DOHH2 (cell line): ENCODE data around the gene ISLR.

Experiments
- H3F3A ChIP-seq: fragments of 200-600 bp; sonication (generic), shearing (Covaris generic); 2 replicates; pipeline ENCODE4 v1.6.0; 2016; ENCODE audit warnings: antibody characterized with exemption, mild to moderate bottlenecking; ENCODE audit not compliant: control insufficient read depth, insufficient read depth
- H3K27ac ChIP-seq: fragments of 200-600 bp; sonication (generic); 2 replicates; pipeline ENCODE4 v1.5.1; 2014; ENCODE audit warnings: low read depth, mild to moderate bottlenecking, low read length, moderate library complexity
- H3K27me3 ChIP-seq: fragments of 200-600 bp; sonication (generic); 2 replicates; pipeline ENCODE4 v1.6.1; 2014; ENCODE audit warnings: mild to moderate bottlenecking, low read length, mixed read lengths; ENCODE audit not compliant: control insufficient read depth
- H3K36me3 ChIP-seq: fragments of 200-600 bp; sonication (generic); 2 replicates; pipeline ENCODE4 v1.6.1; 2014; ENCODE audit warnings: mild to moderate bottlenecking, low read length, moderate library complexity, mixed read lengths; ENCODE audit not compliant: control insufficient read depth
- H3K4me1 ChIP-seq: fragments of 200-600 bp; sonication (generic); 2 replicates; pipeline ENCODE4 v1.6.1; 2014; ENCODE audit warnings: mild to moderate bottlenecking, low read length, mixed read lengths; ENCODE audit not compliant: control insufficient read depth
- H3K4me2 ChIP-seq: fragments of 200-600 bp; sonication (generic); 2 replicates; pipeline ENCODE4 v1.6.0; 2014; ENCODE audit warnings: mild to moderate bottlenecking, low read length, moderate library complexity
- H3K4me3 ChIP-seq: fragments of 200-600 bp; sonication (generic); 2 replicates; pipeline ENCODE4 v1.5.1; 2014; ENCODE audit warnings: mild to moderate bottlenecking, low read length, mixed read lengths
- H3K79me2 ChIP-seq: fragments of 200-600 bp; sonication (generic); 2 replicates; pipeline ENCODE4 v1.6.1; 2014; ENCODE audit warnings: mild to moderate bottlenecking, low read length, mixed read lengths; ENCODE audit not compliant: control insufficient read depth
- H3K9me2 ChIP-seq: fragments of 200-600 bp; sonication (generic); replicated peaks from 2 replicates; pipeline ENCODE4 v1.6.1; 2014; ENCODE audit warnings: mild to moderate bottlenecking, low read length, mixed read lengths; ENCODE audit not compliant: control insufficient read depth
- H3K9me3 ChIP-seq: fragments of 200-600 bp; sonication (generic); 2 replicates; pipeline ENCODE4 v1.6.1; 2014; ENCODE audit warnings: antibody characterized with exemption, low read length, mixed read lengths; ENCODE audit not compliant: control insufficient read depth, insufficient read depth
- H4K20me1 ChIP-seq: fragments of 200-600 bp; sonication (generic); 2 replicates; pipeline ENCODE4 v1.6.0; 2014; ENCODE audit warnings: low read depth, mild to moderate bottlenecking, antibody characterized with exemption, low read length, moderate library complexity; ENCODE audit not compliant: control insufficient read depth, insufficient read depth
- CTCF ChIP-seq: fragments of 200-600 bp; sonication (generic); IDR thresholded peaks from one replicate; pipeline ENCODE4 v1.5.1; 2014; ENCODE audit warnings: antibody characterized with exemption, mild to moderate bottlenecking, low read depth, low read length; ENCODE audit not compliant: poor library complexity, severe bottlenecking
- EZH2phosphoT487 ChIP-seq: fragments of 200-600 bp; sonication (generic); IDR thresholded peaks from 2 replicates; pipeline ENCODE4 v1.6.1; 2017; ENCODE audit warnings: borderline replicate concordance, mild to moderate bottlenecking, antibody characterized with exemption, low read length, moderate library complexity, mixed read lengths

Gene ISLR

GRCh38 chr15:74129586-74130154 lies 43.8 kb upstream of the ISLR start:
- Histone ChIP-seq H3K36me3 (no peaks in the 10 kb centered on the region), H3K27me3 (peaks cover 18% of the 10 kb centered on the region), H4K20me1 (no peaks in the 10 kb centered on the region; the same call in 1 of the 2 replicates), H3K4me2 (no peak overlapping the region), H3K9me3 (no peaks in the 10 kb centered on the region), H3K27ac (no peak overlapping the region), H3F3A (no peaks in the 10 kb centered on the region), H3K9me2 (no peaks in the 10 kb centered on the region), H3K4me3 (no peak overlapping the region), H3K79me2 (no peaks in the 10 kb centered on the region), H3K4me1 (no peaks in the 10 kb centered on the region)
- no peak for TF ChIP-seq EZH2phosphoT487
- no peak for TF ChIP-seq CTCF

- no peak within 1 kb of the TSS for H3K4me3 ChIP-seq
- H3K79me2 ChIP-seq = no peaks in the 10 kb centered on the region
- no peaks in the 10 kb centered on the region for H3F3A ChIP-seq
- H3K4me1 ChIP-seq = no peaks in the 10 kb centered on the region
- no peaks in the 10 kb centered on the region for H3K9me2 ChIP-seq
- H3K36me3 ChIP-seq = no peaks in the 10 kb centered on the region
- H4K20me1 ChIP-seq = no peaks in the 10 kb centered on the region; the same call in 1 of the 2 replicates
- no peak within 1 kb of the TSS for H3K27ac ChIP-seq
- H3K4me2 ChIP-seq = no peak within 1 kb of the TSS
- peaks cover 18% of the 10 kb centered on the region for H3K27me3 ChIP-seq
- TF ChIP-seq EZH2phosphoT487 (no peak), CTCF (no peak)
- H3K9me3 ChIP-seq = no peaks in the 10 kb centered on the region
Observed at GRCh38 chr15:74130155-74130848, 43.2 kb upstream of the ISLR start, which contains the start of gene ISLR2. TSS of gene ISLR2 (plus strand) at chr15:74130586. CDS start at chr15:74132755, 2,169 bp downstream.

GRCh38 chr15:74130849-74131627 lies 42.5 kb upstream of the ISLR start:
- Histone ChIP-seq H3K36me3 (no peaks in the 10 kb centered on the region), H3K4me1 (no peaks in the 10 kb centered on the region), H3K79me2 (no peaks in the 10 kb centered on the region), H3K9me3 (no peaks in the 10 kb centered on the region), H3K4me3 (no peak overlapping the region), H3F3A (no peaks in the 10 kb centered on the region), H3K4me2 (no peak overlapping the region), H3K9me2 (no peaks in the 10 kb centered on the region), H4K20me1 (no peaks in the 10 kb centered on the region; the same call in 1 of the 2 replicates), H3K27ac (no peak overlapping the region), H3K27me3 (peaks cover 18% of the 10 kb centered on the region)
- no peak for TF ChIP-seq CTCF
- TF ChIP-seq EZH2phosphoT487 = no peak
